GM18873 (cell line): ENCODE results near the gene THTPA.

ENCODE experiments used
- ATAC-seq: cut with Tn5 transposase; IDR thresholded peaks from one replicate; pipeline ENCODE4 v1.9.1; 2021; ENCODE audit warnings: mild to moderate bottlenecking, moderate library complexity, moderate number of reproducible peaks; ENCODE audit not compliant: unreplicated experiment, low FRiP score

Gene THTPA, protein sequence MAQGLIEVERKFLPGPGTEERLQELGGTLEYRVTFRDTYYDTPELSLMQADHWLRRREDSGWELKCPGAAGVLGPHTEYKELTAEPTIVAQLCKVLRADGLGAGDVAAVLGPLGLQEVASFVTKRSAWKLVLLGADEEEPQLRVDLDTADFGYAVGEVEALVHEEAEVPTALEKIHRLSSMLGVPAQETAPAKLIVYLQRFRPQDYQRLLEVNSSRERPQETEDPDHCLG

DNA sequence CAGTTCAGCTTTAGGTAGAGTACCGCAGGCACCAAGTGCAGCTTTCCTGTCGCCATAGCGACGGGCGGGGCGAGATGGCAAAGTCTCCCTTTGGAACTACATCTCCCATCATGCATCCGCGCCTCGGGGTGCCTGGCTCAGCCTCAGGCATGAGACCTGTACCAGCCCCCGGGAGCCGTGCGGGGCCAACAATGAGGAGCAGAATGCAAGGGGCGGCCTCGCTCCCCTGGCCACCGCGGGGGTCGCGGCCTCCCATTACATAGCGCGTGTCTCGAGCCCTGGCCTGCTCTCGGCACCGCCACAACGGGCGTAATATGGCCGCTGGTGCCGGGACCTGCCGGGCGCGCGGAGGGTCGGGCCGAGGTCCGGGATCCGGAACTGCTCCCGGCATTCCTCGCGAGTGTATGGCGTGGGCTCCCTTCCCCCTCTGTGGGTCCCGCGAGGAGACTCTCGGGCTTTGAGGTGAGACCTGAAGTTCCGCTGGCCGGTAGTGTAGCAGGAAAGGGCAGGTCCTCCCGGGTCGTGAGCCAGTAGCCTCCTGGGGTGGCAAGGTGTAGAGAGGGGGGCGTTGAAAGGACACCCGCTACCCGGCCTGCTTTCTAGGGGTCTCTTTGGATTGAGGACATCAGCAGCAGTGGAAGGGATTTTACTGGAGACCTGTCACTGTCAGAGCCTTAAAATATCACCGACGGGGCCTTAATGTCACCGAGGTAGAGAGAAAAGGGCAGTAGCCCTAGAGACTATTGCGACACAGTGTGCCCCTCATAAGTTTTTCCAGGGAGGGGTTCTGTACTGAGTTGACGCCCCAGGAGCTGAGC, at the start of gene THTPA:
Gene THTPA (plus strand): TSS at position 390 of the 818 bp plus-strand sequence. CDS start 487 bp downstream, outside the sequence.
- peak; percentile 87 for ATAC-seq

GRCh38 chr14:23512156-23512555, 43.9 kb upstream of the THTPA start:
- ATAC-seq, result no peak

- ATAC-seq, result no peak
These were observed 42.9 kb upstream of the THTPA start for GRCh38 chr14:23513005-23513817.

DNA sequence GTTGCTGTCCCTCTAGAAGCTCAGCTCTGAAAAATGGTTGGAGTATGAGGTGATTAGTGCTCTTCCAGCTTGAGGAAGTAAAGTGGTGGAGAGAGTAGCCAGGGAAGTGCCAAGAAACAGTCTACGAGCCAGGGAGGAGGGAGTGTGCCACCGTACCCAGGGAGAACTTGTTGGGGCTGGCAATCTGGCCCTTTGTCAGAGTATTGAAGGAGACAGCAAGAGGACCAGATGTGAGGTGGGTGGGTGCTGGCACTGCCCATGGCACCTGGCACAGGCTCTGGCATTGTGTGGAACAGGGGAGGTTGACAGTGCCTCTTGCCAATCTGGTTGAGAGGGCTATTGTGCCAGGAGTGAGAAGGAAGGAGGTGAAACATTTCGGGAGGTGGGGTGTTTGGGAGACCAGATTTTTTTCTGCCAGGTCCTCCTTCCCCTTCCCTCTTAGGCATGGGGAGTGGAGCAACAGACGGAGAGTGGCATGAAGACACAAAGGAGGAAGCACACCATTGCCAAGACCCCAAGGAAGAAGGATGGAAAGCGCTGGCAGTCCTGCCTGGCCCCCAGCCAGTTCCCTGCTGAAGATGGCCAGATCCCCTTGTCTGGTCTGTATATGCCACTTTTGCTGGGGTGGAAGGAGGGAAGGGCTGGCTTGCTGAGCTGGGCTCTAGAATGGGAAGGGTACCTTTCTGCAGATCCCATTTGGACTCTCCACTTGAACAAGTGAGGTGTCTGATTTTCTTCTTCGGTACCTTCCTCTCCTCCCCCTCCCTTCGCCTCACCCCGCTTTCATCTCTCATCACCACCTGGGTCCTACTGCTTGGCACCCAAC, 42.0 kb upstream of the THTPA start:
- ATAC-seq, result no peak

DNA sequence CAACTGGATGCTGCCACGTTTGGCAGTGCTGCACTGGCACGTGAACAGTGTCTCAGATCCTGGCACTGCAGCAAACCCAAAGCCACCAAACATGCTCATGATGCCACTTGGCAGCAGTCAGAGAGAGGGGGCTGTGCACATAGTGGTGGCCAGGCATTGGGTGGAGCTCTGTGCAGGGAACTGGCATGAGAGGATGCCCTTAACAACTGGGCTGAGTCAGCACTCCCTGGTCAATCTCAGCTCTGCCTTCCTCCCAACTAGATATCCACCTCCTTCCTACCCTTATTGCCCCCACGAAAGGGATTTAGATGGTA, 41.5 kb upstream of the THTPA start:
- no peak for ATAC-seq

GRCh38 chr14:23517650-23518326, 38.3 kb upstream of the THTPA start:
- ATAC-seq, result no peak

- ATAC-seq, result no peak
These were observed 37.4 kb upstream of the THTPA start for GRCh38 chr14:23518709-23519108.

DNA sequence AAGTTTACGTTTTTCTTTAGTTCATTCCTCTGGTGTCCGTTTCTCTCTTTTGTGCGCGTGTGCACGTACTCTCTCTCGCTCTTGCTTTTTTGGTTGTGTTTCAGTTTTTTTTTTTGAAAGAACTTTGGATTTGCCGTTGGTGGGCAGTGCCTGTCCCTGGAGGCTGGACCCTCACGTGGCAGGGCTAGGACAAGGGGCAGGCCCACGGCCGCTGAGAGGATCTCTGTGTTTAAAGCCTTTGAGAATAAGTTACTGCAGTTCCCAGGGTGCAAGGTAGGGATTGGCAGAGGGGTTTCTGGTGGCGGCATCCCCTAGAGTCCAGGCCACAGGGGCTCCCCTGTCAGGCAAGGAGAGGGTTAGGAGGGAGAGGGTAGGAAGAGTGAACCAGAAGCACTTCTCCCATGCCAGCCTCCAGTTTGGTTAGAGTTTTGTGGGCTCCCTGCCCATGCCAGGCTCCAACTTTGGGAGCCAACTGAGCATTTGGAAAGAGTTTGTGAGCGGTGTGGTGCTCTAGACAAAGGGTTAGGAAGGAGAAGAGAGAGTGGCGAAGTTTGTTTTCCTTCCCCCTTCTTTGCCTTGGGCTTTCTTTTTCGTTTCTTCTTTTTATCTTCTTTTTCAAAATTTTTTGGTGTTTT, 35.1 kb upstream of the THTPA start:
- no peak for ATAC-seq

- ATAC-seq, result no peak
These were observed 34.1 kb upstream of the THTPA start for GRCh38 chr14:23521785-23522640.

GRCh38 chr14:23522643-23523198, 33.4 kb upstream of the THTPA start:
- no peak for ATAC-seq

GRCh38 chr14:23523229-23524016, 32.6 kb upstream of the THTPA start:
- ATAC-seq, result no peak

DNA sequence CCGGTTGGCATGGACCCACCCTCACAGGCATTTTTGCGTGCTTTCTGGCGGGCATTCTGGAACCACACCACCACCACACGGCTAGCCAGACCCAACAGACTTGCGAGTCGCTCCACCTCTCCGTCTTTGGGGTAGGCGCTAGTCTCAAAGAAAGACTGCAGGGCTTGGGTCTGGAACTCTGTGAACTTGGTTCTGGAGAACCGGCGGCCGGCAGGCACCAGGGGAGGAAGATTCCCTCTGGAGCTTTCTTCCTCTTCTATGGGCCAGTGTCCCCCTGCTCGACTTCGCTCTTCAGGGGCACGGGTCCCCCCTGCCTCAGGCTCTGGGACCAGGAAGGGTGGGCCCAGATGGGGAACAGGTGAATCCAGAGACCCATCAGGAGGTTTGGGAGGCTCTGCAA, 31.1 kb upstream of the THTPA start:
- no peak for ATAC-seq

DNA sequence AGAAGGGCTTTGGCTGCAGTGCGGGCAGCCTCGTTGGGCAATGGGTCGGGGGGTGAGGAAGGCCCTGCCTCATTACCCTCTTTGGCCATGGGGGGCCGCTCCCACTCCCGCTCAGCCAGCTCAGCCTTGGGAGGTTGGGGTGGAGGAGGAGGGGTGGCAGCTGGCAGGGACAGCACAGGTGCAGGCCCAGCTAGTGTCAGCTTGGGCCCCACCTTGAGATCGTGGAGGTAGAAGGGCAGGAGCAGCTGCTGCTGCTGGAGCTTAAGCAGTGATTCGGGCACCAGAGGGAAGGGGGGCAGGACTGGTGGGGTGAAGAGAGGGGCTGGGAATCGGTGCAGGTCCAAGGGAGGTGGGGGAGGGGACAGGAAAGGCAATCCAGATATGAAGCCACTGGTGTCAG, 30.5 kb upstream of the THTPA start:
- ATAC-seq, result no peak

DNA sequence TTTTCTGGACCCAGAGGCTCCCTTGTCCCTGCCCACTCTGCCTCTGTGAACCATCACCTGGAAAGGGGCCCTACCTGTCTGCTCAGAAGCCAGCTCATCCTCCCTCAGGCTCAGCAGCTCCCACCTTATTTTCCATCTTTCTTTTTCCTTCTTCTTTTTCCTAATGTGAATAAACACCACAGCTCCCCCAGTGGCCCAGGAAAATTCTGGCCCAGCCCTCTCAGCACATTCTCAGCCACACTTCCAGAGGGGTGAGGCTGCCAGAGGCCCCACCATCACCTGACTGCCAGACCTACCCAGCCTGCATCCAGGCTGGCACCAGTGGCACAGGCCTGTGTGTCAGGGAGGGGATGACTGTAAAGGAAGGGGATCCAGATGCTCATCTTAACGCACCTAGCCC, 27.5 kb upstream of the THTPA start:
- no peak for ATAC-seq

DNA sequence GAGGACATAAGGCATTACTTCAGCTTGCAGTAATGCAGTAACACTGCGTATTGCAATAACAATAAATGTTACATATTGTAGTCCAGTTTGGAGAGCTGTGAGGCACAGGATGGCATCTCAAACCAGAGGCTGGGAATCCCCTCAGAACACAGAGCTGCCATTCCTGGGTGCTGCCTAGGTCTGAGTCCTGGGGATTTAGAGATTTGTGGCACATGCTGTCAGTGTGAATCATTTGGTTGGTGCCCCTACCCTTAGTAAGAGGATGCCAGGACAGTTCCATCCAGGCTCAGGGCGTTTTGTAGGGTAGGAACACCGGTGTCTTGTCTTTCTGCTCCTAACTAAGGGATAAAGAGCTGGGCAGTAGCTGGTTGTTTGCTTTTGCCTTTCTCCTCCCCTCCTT, 27.1 kb upstream of the THTPA start:
- ATAC-seq, result no peak

DNA sequence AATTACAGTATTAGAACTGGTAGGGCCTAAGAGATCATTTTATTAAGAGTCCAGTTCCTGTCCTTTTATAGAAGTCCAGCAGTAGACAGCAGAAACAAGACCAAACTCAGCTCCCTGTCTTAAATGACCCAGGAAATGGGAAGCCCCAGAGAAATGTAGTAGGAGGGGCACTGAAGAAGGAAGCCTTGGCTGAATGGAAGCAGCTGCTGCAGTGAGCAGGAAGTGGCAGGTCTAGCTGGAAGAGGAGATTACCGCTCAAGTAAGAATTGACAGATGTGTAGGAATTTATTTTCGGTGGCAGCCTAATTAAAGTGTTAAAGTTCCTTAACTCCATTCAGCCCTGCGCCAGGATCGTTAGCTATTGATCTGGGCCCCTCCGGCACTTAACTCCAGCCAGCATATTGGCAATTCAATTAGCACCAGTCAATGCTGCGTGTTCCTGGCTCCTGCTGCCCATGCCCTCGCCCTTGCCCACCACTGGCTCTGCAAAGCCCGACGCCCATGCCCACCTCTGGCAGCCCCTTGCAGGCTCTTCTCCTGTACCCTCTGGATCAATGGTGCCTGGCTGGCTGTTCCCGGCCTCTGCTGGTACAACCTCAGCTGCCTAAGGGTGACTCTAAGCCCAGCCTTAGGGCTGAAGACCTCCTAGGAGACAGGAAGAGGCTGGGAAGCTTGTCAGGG, 25.6 kb upstream of the THTPA start:
- ATAC-seq, result no peak

- ATAC-seq, result no peak
These were observed 24.7 kb upstream of the THTPA start for GRCh38 chr14:23531391-23531790.
